HL-60 (cell line): ENCODE data around the gene UCN2.

Experiments used
- DNase-seq, 2 experiments: peaks; one replicate each; pipeline ENCODE4 v3.0.0-alpha.2; 2010 to 2020; ENCODE audit warnings: low read depth in 1 of 2, low spot score in 1 of 2
- H3K27ac ChIP-seq: fragments of 250-450 bp; sonication (Bioruptor Pico); replicated peaks from 2 replicates; pipeline ENCODE4 v1.5.1; 2020; ENCODE audit warnings: mild to moderate bottlenecking, moderate library complexity
- H3K27me3 ChIP-seq: fragments of 250-450 bp; sonication (Bioruptor Pico); 2 replicates; pipeline ENCODE4 v1.5.1; 2021; ENCODE audit warnings: mild to moderate bottlenecking, moderate library complexity; ENCODE audit not compliant: insufficient read depth, poor library complexity, severe bottlenecking
- H3K4me3 ChIP-seq: replicated peaks from 2 replicates; pipeline ENCODE4 v1.5.1; 2011; ENCODE audit warnings: mild to moderate bottlenecking, control low read depth, low read length; ENCODE audit not compliant: insufficient read depth
- CTCF ChIP-seq: IDR thresholded peaks from one replicate; pipeline ENCODE4 v1.5.1; 2011; ENCODE audit warnings: low read length, control low read depth, inconsistent platforms; ENCODE audit not compliant: insufficient read depth
- GABPA ChIP-seq: IDR thresholded peaks from 2 replicates; pipeline ENCODE4 v1.6.1; 2012; ENCODE audit warnings: low read depth
- POLR2AphosphoS5 ChIP-seq: IDR thresholded peaks from 2 replicates; pipeline ENCODE4 v1.6.1; 2012; ENCODE audit warnings: low read depth
- REST ChIP-seq: IDR thresholded peaks from 2 replicates; pipeline ENCODE4 v1.6.1; 2012; ENCODE audit warnings: low read depth; ENCODE audit not compliant: insufficient replicate concordance
- SPI1 ChIP-seq: IDR thresholded peaks from 2 replicates; pipeline ENCODE4 v1.6.1; 2012; ENCODE audit warnings: low read depth, mild to moderate bottlenecking, borderline replicate concordance

Gene UCN2

GRCh38 chr3:48597408-48597800 is 33.8 kb upstream of the UCN2 start:
- DNase-seq, result no peak
- H3K4me3 ChIP-seq, result no peak overlapping the region
- TF ChIP-seq GABPA, result no peak
- peak; percentile 23; the same call in 1 of the 2 replicates for TF ChIP-seq POLR2AphosphoS5
- TF ChIP-seq REST, result no peak
- no peak overlapping the region for H3K27ac ChIP-seq
- H3K27me3 ChIP-seq, result peaks cover 17% of the 10 kb centered on the region

GRCh38 chr3:48596676-48597407 is 33.3 kb upstream of the UCN2 start:
- H3K27me3 ChIP-seq, result peaks cover 17% of the 10 kb centered on the region
- H3K27ac ChIP-seq, result no peak overlapping the region
- no peak overlapping the region for H3K4me3 ChIP-seq
- no peak for TF ChIP-seq POLR2AphosphoS5
- TF ChIP-seq CTCF, result no peak
- no peak for DNase-seq

- DNase-seq, result no peak
- H3K4me3 ChIP-seq, result no peak overlapping the region
- H3K27ac ChIP-seq, result no peak overlapping the region
- peaks cover 17% of the 10 kb centered on the region for H3K27me3 ChIP-seq
- TF ChIP-seq SPI1, result no peak
Observed at GRCh38 chr3:48596157-48596556, 32.6 kb upstream of the UCN2 start.

- TF ChIP-seq GABPA (no peak), REST (no peak), SPI1 (no peak), CTCF (no peak), POLR2AphosphoS5 (no peak)
- H3K27ac ChIP-seq, result no peak overlapping the region
- H3K27me3 ChIP-seq, result peaks cover 17% of the 10 kb centered on the region
- DNase-seq, result peak in 1 of 2 experiments; percentile 41
- H3K4me3 ChIP-seq, result no peak overlapping the region
Observed at GRCh38 chr3:48595526-48596121, 32.0 kb upstream of the UCN2 start.

GRCh38 chr3:48595075-48595525 is 31.5 kb upstream of the UCN2 start, which contains the start of gene COL7A1:
Gene COL7A1 (minus strand): TSS chr3:48595329. CDS start chr3:48595159, 170 bp downstream.
- DNase-seq, result no peak
- Histone ChIP-seq H3K4me3 (no peak within 1 kb of the TSS), H3K27ac (no peak within 1 kb of the TSS), H3K27me3 (peaks cover 17% of the 10 kb centered on the region)
- TF ChIP-seq GABPA, result no peak
- TF ChIP-seq SPI1, result no peak
- no peak for TF ChIP-seq POLR2AphosphoS5
- no peak for TF ChIP-seq REST
- no peak for TF ChIP-seq CTCF
